ENCODE data around the gene SPRR2B.

GRCh38 chr1:153095764-153096163 lies 24.4 kb upstream of the SPRR2B start:
- TF ChIP-seq EZH2 (IDR thresholded peaks at IDR 0.05) = no peak
- no peak for TF ChIP-seq CTCF (IDR thresholded peaks at IDR 0.05)
